KMS-11 (cell line): ENCODE data around the gene MFN2.
A peak's percentile ranks its signal among the peaks of the same experiment; 100 is the strongest.

Experiments used
- H2AFZ ChIP-seq: fragments of 200-600 bp; sonication (generic); 2 replicates; pipeline ENCODE4 v1.6.1; 2016; ENCODE audit warnings: antibody characterized with exemption, mixed run types, low read depth
- H3K27ac ChIP-seq: fragments of 200-600 bp; sonication (generic); 2 replicates; pipeline ENCODE4 v1.6.1; 2016; ENCODE audit warnings: mild to moderate bottlenecking, mixed run types
- H3K27me3 ChIP-seq: fragments of 200-600 bp; sonication (generic); 2 replicates; pipeline ENCODE4 v1.6.1; 2017; ENCODE audit warnings: mild to moderate bottlenecking, low read depth, mixed run types, moderate library complexity; ENCODE audit not compliant: insufficient read depth
- H3K36me3 ChIP-seq: fragments of 200-600 bp; sonication (generic); 2 replicates; pipeline ENCODE4 v1.6.1; 2017; ENCODE audit warnings: mild to moderate bottlenecking, mixed run types; ENCODE audit not compliant: insufficient read depth
- H3K4me1 ChIP-seq: fragments of 200-600 bp; sonication (generic); 2 replicates; pipeline ENCODE4 v1.6.1; 2016; ENCODE audit warnings: mild to moderate bottlenecking, low read depth, mixed run types; ENCODE audit not compliant: poor library complexity, severe bottlenecking
- H3K4me2 ChIP-seq: fragments of 200-600 bp; sonication (generic); 2 replicates; pipeline ENCODE4 v1.7.0; 2016; ENCODE audit warnings: mild to moderate bottlenecking, mixed run types
- H3K4me3 ChIP-seq: fragments of 200-600 bp; sonication (generic); IDR thresholded peaks from 2 replicates; pipeline ENCODE4 v1.6.1; 2017; ENCODE audit warnings: low read depth, low read length, mixed read lengths; ENCODE audit not compliant: insufficient read depth
- H3K79me2 ChIP-seq: fragments of 200-600 bp; sonication (generic); 2 replicates; pipeline ENCODE4 v1.6.1; 2016; ENCODE audit warnings: low read depth, mixed run types; ENCODE audit not compliant: insufficient read depth
- H3K9ac ChIP-seq: fragments of 200-600 bp; sonication (generic); 2 replicates; pipeline ENCODE4 v1.6.1; 2016; ENCODE audit warnings: mild to moderate bottlenecking, mixed run types
- H4K20me1 ChIP-seq: fragments of 200-600 bp; sonication (generic); 2 replicates; pipeline ENCODE4 v1.6.1; 2016; ENCODE audit warnings: mild to moderate bottlenecking, mixed run types; ENCODE audit not compliant: insufficient read depth
- TF ChIP-seq, protein P1 (sequence below): fragments of 200-600 bp; sonication (generic); conservative IDR thresholded peaks from 2 replicates; pipeline ENCODE4 v1.6.1; 2017; ENCODE audit warnings: low read depth, mild to moderate bottlenecking, antibody characterized with exemption, low read length, moderate library complexity, mixed read lengths

MFN2 gene

DNA sequence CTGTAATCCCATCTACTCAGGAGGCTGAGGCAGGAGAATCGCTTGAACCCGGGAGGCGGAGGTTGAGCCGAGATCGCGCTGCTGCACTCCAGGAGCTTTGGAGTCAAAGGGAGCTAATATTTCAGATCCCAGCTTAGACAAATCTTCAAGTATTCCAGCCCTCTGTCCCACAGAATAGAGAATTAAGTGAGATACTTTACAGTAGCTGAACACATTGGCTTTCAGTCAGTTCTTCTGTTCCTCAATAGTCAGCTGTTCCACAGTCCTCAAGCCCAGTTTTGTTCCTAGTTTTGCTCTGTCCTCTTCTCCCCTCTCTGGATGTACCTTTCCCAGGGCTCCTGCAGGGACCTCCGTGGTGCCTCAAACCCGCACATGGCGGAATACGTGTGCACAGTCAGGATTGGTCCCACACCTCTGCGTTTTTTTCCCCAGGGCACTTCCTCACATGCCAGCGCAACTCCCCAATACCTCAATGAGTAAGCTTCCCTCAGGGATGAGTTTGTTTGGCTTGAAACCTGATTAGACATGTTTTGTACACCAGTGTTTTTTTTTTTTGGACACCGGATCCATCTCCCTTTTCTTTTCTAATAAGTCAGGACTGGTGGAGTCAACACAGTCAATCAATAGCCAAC, 1.2 kb downstream of the MFN2 start:
- TF ChIP-seq, protein P1, sequence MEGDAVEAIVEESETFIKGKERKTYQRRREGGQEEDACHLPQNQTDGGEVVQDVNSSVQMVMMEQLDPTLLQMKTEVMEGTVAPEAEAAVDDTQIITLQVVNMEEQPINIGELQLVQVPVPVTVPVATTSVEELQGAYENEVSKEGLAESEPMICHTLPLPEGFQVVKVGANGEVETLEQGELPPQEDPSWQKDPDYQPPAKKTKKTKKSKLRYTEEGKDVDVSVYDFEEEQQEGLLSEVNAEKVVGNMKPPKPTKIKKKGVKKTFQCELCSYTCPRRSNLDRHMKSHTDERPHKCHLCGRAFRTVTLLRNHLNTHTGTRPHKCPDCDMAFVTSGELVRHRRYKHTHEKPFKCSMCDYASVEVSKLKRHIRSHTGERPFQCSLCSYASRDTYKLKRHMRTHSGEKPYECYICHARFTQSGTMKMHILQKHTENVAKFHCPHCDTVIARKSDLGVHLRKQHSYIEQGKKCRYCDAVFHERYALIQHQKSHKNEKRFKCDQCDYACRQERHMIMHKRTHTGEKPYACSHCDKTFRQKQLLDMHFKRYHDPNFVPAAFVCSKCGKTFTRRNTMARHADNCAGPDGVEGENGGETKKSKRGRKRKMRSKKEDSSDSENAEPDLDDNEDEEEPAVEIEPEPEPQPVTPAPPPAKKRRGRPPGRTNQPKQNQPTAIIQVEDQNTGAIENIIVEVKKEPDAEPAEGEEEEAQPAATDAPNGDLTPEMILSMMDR, result no peak
- peak overlapping the region; percentile 92 for H3K4me2 ChIP-seq
- H3K27ac ChIP-seq, result no peak overlapping the region
- no peak overlapping the region for H2AFZ ChIP-seq
- peaks cover 51% of the 10 kb centered on the region for H3K79me2 ChIP-seq
- no peaks in the 10 kb centered on the region for H3K36me3 ChIP-seq
- no peaks in the 10 kb centered on the region for H3K27me3 ChIP-seq
- no peak overlapping the region for H3K9ac ChIP-seq
- H3K4me3 ChIP-seq, result no peak overlapping the region
- H3K4me1 ChIP-seq, result peaks cover 15% of the 10 kb centered on the region
- no peaks in the 10 kb centered on the region for H4K20me1 ChIP-seq

DNA sequence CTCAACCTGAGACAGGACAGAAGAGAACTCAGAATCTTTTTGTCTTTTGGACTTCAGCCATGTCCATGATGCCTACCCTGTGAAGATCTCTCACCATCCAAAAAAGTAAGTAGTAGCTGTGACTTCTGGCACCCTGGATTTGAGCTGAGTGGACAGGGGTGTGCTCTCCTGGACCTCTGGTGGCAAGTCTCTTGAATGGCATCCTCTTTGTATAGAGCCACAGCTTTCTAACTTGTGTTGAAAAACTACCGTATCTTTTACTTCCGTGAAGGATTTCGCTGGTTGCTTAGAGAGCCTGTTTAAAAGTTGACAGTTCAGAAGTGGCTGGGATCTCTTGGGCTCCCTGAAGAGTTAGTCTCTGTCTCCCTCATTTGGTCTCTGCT, 1.8 kb downstream of the MFN2 start:
- Histone ChIP-seq H3K79me2 (peaks cover 51% of the 10 kb centered on the region), H3K4me3 (no peak overlapping the region), H4K20me1 (no peaks in the 10 kb centered on the region), H2AFZ (no peak overlapping the region), H3K27me3 (no peaks in the 10 kb centered on the region), H3K36me3 (no peaks in the 10 kb centered on the region), H3K9ac (no peak overlapping the region), H3K27ac (no peak overlapping the region), H3K4me2 (no peak overlapping the region), H3K4me1 (peaks cover 15% of the 10 kb centered on the region)
- TF ChIP-seq, protein P1, result no peak

DNA sequence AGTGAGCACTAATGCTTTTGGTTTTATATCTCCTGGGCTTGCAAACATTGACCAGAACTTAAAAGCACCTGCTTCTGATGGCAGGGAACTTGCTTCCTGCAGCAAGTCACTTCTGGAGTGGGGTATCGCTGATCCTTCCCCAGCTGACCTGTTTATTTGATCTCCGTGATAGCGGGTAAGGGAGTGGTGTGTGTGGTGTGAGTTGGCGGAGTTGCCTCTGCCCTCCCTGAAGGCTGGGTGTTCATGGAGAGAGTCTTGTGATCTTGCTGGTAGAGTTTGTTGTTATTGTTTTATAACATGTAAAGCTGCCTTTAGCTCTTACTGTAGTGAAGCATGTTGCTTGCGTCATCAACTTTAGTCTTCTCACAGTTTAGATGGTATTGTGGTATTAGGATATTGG, 3.9 kb downstream of the MFN2 start:
- TF ChIP-seq, protein P1, result no peak
- no peaks in the 10 kb centered on the region for H4K20me1 ChIP-seq
- no peak overlapping the region for H3K4me2 ChIP-seq
- H3K79me2 ChIP-seq, result peaks cover 51% of the 10 kb centered on the region
- no peak overlapping the region for H2AFZ ChIP-seq
- H3K4me3 ChIP-seq, result no peak overlapping the region
- no peaks in the 10 kb centered on the region for H3K27me3 ChIP-seq
- peaks cover 15% of the 10 kb centered on the region for H3K4me1 ChIP-seq
- no peak overlapping the region for H3K9ac ChIP-seq
- H3K27ac ChIP-seq, result no peak overlapping the region
- H3K36me3 ChIP-seq, result no peaks in the 10 kb centered on the region

DNA sequence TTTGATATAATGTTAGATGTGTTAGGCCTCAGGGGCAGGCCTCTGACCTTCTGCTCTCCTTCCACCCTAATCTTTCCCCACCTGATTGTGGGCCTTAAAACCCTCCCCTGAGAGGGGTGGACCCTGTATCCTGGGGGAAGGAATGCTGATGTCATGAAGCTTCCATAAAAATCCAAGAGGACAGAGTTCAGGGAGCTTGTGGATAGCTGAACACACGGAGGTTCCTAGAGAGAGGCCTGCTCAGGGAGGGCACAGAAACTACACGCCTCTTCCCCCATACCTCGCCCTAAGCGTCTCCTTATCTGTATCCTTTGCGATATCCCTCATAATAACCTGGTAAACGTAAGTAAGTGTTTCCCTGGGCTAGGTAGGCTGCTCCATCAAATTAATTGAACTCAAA, 4.3 kb downstream of the MFN2 start:
- peaks cover 51% of the 10 kb centered on the region for H3K79me2 ChIP-seq
- H3K9ac ChIP-seq, result no peak overlapping the region
- no peak overlapping the region for H3K4me2 ChIP-seq
- no peaks in the 10 kb centered on the region for H3K36me3 ChIP-seq
- TF ChIP-seq, protein P1, result no peak
- no peaks in the 10 kb centered on the region for H3K27me3 ChIP-seq
- no peaks in the 10 kb centered on the region for H4K20me1 ChIP-seq
- H2AFZ ChIP-seq, result no peak overlapping the region
- no peak overlapping the region for H3K4me3 ChIP-seq
- H3K27ac ChIP-seq, result no peak overlapping the region
- peaks cover 13% of the 10 kb centered on the region for H3K4me1 ChIP-seq
